WI38 (cell line): ENCODE measurements around the gene DHX35.
"Not testable (repeated sequence)": the region's sequence is repeated elsewhere in the genome, so short reads cannot be mapped to it uniquely, and the experiment has no call there.

Experiments
- H3K4me3 ChIP-seq: 2 replicates; pipeline ENCODE4 v1.5.1; 2011; ENCODE audit warnings: low read depth, mild to moderate bottlenecking, control low read depth, low read length
- CTCF ChIP-seq: IDR thresholded peaks from 2 replicates; pipeline ENCODE4 v1.5.1; 2012; ENCODE audit warnings: low read depth, mild to moderate bottlenecking, control low read depth, low read length

Gene DHX35

DNA sequence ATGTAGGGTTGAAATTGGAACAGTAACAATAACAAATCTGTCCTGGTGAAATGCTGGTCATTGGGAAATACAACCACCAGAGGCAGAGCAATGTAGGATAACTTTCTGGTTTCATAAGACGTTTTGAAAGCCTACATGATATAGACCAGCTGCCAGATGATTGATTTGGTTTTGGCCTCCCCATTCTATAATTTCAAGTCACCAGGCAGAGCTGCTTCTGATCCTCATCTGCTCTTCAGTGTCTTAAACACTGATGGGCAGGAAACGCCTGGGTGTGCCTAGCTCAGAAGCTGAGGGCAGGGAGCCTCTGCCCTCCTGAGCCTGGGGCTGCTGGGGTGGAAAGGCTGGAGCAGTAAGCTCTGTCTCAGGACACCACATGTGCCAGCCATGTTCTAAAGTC is 24.5 kb downstream of the DHX35 start:
- no peak overlapping the region for H3K4me3 ChIP-seq
- no peak for TF ChIP-seq CTCF

DNA sequence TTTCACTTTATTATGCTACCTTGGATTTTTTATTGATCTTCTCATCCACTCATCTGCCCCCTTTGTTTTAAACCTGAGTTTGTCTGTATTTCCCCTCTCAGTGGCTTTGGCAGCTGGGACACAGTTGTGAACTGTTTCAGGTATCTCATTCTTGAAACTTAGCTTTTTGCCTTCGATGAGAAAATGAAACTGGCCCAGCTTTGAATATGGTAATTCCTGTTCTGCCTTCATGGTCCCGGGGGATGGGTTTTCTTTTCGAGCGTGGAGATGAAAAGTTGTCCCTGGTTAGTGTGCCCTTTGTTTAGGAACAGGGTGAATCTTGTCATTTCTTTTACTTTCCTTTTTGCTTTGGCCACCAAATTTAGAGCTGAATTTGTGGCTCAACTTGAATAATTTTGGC is 25.6 kb downstream of the DHX35 start:
- no peak for TF ChIP-seq CTCF
- no peak overlapping the region for H3K4me3 ChIP-seq

DNA sequence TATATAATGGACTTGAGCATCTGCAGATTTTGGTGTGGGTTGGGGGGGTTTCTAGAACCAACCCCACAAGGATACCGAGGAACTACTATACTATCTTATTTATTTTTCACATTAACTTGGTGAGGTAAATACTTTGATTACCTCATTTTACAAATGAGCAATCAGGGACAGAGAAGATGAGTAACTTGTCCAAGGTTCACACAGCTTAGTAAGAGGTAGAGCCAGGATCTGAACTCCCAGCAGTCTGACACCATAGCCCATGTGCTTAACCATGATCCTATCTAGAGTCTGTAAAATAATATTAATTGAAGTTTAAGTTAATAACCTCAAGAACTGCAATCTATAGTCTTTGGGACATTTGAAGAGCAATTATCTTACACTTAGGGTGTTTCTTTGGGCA is 28.6 kb downstream of the DHX35 start:
- no peak overlapping the region for H3K4me3 ChIP-seq
- TF ChIP-seq CTCF: no peak

- no peak overlapping the region for H3K4me3 ChIP-seq
These were observed 29.9 kb downstream of the DHX35 start for GRCh38 chr20:38991814-38992704.

GRCh38 chr20:38995536-38996044 is 33.4 kb downstream of the DHX35 start:
- no peak for TF ChIP-seq CTCF
- H3K4me3 ChIP-seq: no peak overlapping the region

More at GRCh38 chr20:38991814-38992704, 29.9 kb downstream of the DHX35 start:
- no peak for TF ChIP-seq CTCF

DNA sequence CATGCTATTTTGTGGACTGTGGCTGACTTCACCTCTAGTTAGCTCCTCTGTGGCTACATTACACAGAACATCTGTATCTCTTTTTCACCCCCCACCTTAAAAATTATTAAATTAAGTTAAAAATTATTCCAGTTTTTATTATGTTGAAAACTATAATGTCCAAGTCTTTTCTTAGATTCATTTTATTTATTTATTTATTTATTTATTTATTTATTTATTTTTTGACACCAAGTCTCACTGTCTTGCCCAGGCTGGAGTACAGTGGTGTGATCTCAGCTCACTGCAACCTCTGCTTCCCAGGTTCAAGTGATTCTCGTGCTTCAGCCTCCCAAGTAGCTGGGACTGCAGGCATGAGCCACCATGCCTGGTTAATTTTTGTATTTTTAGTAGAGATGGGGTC is 34.7 kb downstream of the DHX35 start:
- not testable (repeated sequence) for H3K4me3 ChIP-seq

DNA sequence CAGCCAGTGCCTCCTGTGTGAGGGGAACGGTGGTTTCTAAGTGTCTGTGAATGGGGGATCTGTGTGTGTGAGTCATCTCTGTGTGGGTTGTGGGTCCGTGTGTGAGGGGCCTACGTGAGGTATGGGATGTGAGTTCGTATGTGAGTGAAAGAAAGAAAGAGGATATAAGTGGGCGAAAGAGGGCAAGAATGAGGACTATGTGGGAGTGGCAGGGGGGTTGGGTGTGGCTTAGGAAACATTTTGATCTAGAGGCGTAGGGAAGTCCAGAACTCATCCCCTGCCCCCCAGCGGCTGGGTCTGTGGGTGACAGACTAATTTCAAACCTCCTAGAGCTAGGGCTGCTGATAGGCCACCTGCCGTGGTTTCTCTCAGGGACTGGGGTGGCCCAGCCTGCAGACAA is 35.5 kb downstream of the DHX35 start:
- no peak for TF ChIP-seq CTCF
- H3K4me3 ChIP-seq: no peak overlapping the region
